ENCODE measurements around the gene ATP11A.

DNA sequence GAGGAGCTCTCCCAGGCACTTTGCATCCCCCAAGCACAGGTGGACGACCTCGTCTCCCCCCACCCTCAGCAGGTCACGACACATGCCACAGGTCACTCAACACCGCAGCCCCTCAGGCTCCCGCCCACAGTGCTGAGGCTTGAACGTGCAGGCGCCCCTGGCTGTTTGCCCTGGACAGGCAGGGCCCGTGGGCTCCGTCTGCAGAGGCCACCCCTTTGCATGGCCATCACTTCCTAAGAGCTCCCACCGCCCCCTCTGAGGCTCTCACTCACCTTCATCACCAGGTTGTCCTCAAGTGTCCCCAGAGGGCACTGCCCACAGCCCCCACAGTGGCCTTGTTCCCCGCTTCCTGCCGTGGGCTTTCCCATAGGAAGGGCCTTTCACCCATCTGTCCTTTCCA is 147.1 kb downstream of the ATP11A start:
- TF ChIP-seq CTCF (IDR thresholded peaks at IDR 0.05; ENCODE audit: low read length) (no peak), EZH2phosphoT487 (IDR thresholded peaks at IDR 0.05; ENCODE audit: low read length) (no peak)
